HG03280 (cell line): ENCODE measurements around the gene RALBP1.
A peak's percentile ranks its signal among the peaks of the same experiment; 100 is the strongest.
"Not testable (repeated sequence)": the region's sequence is repeated elsewhere in the genome, so short reads cannot be mapped to it uniquely, and the experiment has no call there.

Experiments used
- ATAC-seq: cut with Tn5 transposase; IDR thresholded peaks from one replicate; pipeline ENCODE4 v1.9.1; 2021; ENCODE audit warnings: mild to moderate bottlenecking, moderate library complexity; ENCODE audit not compliant: unreplicated experiment

RALBP1 gene

DNA sequence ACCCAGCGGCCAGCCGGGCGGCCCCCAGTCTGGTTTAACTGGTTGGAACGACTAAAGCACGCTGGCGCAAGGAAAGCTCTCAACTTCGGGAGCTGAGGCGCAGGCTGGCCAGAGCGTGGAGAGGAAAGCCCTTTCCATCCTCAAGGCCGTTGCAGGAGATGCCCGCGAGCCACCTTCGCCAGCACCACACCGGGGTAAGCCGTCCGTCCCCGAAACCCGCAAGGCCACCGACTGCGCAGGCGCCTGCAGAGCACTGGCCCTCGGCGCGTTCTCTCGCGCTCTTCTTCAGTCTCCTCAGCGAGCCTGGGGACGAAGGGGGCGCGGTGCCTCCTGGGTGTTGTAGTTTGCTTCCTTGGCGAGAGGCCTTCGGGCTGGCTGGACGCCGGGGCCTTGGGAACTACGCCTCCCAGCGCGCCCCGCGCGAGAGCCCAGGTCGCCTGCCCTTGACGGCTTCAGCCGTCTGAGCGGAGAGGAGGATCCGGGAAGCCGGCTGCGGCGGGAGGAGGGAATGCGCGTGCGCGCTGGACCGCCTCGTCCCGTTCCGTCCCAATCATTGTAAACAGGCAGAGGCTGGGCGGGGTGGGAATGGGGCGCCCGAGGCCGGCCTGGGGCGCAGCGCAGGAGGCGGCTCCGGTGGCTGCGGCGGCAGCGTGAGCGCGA lies at the start of gene RALBP1:
TSS of gene RALBP1 (plus strand) at position 531 of the 660 bp plus-strand sequence. CDS start 37,533 bp downstream, outside the sequence.
- ATAC-seq: peak; percentile 94

- ATAC-seq: no peak
These were observed 48.6 kb upstream of the RALBP1 start for GRCh38 chr18:9426753-9427152.

- ATAC-seq: no peak
These were observed 47.0 kb upstream of the RALBP1 start for GRCh38 chr18:9428301-9428706.

DNA sequence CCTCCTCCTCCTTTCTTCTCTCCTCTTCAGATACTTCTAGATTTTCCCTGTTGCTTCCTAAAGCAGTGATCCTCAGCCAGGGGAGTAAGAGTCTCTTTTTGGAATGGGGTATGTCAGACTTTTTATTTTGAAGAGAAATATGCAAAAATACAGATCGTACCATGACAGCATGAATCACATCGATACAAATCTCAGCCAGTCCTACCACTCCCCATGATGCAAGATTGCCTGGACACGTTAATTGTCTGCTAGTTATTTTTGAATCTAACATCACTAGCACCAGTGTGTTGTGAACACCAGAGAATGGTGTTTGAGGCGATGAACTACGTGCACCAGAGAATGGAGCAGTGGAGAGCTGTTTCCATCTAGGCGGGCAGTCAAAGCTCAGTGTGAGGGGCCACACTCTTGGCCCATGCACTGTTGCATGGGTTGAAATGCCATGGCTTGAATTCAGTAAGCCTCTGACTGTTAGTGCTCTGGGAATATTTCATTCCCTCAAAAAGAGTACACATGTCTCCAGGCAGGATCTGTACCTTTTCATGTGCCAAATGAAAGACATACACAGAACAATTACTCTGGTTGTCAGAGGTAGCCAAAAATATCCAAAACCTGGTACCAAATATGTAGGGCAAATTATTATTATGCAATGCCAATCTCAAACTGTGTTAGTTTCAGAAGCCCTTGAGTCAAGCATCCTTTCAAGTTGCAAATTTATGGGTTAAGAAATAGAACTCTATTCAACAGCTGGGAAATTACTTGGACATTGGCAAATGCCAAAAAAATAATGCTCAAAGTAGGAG lies 46.3 kb upstream of the RALBP1 start:
- ATAC-seq: no peak

DNA sequence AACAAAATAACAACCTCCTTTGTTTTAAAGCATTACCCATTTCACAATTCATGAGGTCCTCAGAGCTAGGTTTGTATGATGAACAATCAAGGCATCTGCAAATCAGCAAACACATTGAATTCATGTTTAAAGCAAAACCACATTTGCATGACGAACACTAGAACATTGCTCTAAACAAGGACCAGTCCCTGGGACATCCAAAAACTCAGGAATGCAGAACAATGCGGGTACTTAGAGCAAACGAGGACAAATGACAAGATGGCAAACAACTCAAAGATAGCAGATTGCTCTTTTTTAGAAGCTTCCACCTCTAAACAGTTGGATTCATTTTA lies 45.7 kb upstream of the RALBP1 start:
- ATAC-seq: no peak

DNA sequence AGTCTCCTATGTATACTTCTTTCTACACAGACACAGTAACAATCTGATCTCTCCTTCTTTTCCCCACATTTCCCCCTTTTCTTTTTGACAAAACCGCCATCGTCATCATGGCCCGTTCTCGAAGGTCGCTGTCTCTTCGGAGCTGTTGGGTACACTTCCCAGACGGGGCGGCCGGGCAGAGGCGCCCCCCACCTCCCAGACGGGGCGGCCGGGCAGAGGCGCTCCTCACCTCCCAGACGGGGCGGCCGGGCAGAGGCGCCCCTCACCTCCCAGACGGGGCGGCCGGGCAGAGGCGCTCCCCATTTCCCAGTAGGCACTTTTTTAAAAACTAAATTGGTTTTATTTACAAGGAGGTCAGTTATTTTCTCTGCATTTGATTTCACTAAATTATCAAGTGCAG lies 45.0 kb upstream of the RALBP1 start:
- ATAC-seq: not testable (repeated sequence)

DNA sequence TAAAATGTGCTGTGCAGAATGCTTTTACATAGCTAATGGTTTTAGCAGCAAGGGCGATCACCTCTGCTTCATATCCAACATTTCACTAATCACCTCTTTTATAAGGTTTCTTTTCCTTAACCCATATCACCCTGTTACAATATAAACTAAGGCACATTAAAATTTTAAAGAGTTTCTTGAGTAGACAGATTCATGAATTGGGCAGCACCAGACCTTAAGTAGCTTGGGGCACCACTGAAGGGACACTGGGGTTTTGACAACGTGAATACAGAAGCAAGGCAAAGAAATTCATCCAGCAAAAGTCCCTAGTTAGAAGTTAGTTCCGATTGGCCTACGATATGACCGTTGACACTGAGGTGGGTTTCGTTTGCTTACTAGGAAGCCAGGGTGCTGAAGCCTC lies 44.0 kb upstream of the RALBP1 start:
- ATAC-seq: no peak

DNA sequence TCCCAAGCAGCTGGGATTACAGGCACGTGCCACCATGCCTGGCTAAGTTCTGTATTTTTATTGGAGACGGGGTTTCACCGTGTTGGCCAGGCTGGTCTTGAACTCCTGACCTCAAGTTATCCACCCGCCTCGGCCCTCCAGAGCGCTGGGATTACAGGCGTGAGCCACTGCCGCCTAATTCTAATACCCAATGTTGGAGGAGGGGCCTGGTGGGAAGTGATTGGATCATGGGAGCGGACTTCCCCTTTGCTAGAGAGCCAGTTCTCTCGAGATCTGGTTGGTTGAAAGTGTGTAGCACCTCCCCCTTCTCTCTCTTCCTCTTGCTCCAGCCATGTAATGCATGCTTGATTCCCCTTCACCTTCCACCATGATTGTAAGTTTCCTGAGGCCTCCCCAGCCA lies 42.2 kb upstream of the RALBP1 start:
- ATAC-seq: not testable (repeated sequence)

DNA sequence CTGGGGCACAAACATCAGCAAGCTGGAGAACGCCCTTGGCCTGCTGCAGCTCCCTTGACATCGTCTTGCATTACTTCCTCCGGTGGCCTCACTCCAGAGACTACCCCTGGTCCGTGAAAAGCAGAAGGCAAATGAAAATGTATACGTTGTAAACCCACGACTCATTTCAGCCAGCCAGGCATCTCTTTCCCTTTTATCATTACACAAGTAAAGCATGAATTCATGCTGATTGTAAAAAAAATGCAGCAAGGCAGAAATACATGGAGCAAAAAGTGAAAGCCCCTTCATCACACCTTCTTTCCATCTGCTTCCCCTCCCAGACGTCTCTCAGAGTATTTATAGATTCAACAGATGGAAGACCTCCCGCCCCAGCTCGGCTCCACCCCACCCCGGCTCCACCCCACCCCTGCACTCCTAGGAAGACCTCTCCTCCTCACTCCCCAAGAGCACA lies 41.6 kb upstream of the RALBP1 start:
- no peak for ATAC-seq

- ATAC-seq: no peak
These were observed 41.1 kb upstream of the RALBP1 start for GRCh38 chr18:9434122-9434701.

DNA sequence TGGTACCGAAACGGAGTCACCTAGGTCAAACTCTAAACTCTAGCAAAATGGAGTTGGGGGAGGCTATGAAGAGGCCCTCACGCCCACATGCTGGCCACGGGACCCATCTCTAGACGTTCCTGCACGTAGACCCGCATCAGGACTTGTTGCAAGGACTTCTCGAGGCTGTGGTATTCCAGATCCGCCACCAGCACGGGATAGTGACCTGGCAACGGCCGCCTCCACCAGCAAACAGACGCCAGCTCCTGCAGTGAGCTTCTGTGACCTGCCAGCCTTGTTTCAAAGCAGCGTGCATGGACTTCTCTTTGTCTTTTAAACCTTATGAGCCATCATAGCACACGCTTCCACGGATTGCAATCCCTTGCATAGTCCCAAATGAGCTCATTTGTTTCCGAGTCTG lies 40.3 kb upstream of the RALBP1 start:
- no peak for ATAC-seq

GRCh38 chr18:9436206-9436929 lies 38.9 kb upstream of the RALBP1 start:
- ATAC-seq: no peak

DNA sequence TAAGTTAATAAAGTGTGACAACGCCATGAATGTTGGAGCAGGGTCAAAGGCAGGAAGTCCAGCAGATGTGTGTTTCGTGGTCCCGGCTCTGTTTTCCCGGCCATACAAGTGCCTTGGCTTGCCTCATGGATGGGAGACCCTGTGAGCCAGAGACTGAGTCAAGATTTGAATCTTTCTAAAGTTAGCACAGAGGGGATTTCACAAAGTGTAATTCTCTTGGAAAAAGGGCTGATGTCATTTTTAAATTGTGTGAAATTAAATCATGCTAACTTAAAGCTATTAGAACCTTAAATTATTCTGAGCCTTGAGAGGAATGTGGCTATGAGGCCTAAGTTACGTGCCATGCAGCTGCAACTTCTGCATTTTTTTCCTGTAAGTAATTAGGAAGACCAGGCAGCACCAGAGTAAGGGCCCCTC lies 38.3 kb upstream of the RALBP1 start:
- ATAC-seq: no peak

- ATAC-seq: no peak
These were observed 37.6 kb upstream of the RALBP1 start for GRCh38 chr18:9437672-9438071.

DNA sequence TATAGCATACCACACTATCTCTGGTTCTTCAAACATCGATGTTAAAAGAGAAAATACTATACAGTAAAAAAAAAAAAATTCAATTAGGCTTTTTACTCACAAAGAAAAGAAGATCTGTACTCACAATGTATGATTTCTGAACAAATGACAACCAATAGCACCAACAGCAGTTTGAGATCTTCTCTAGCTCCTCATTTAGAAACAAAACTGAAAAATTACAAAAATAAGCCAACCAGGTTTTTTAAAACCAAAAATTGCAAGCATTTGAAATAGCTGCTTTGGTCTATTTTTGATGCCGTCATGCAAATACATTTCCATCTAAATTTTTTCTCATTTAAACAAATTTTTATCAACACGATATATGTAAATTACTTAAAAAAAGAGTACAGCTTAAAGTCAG lies 34.3 kb upstream of the RALBP1 start:
- ATAC-seq: no peak

DNA sequence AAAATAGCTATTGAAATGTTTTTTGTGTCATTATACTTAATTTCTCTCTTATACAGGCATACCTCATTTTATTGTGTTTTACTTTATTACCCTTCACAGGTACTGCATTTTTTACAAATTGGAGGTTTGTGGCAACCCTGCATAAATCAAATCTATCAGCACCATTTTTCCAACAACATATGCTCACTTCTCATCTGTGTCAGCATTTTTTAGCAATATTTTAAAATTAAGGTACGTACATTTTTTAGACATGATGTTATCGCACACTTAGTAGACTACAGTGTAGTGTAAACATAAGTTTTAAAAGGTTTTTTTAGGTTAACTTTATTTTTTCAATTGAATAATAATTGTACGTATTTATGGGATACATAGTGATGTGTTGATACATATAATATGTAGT lies 30.8 kb upstream of the RALBP1 start:
- no peak for ATAC-seq

DNA sequence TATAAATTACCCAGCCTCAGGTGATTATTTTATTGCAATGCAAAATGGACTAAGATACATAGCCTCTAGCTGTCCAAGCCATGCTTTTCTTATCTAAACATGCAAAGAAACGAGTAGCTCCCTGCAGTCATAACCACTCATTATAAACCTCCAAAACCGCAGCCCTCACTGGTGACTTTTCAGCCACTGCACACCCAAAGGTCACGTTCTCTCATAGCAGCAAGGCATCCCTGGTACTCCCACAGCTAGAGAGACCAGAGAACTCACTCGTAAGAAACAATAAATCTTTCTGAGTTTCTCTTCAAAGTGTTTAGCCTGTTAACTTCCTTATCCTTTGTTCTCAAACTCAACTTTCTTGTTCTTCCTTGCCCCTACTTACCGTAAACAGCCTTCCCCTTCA lies 28.5 kb upstream of the RALBP1 start:
- no peak for ATAC-seq

- no peak for ATAC-seq
These were observed 28.0 kb upstream of the RALBP1 start for GRCh38 chr18:9447334-9447733.

DNA sequence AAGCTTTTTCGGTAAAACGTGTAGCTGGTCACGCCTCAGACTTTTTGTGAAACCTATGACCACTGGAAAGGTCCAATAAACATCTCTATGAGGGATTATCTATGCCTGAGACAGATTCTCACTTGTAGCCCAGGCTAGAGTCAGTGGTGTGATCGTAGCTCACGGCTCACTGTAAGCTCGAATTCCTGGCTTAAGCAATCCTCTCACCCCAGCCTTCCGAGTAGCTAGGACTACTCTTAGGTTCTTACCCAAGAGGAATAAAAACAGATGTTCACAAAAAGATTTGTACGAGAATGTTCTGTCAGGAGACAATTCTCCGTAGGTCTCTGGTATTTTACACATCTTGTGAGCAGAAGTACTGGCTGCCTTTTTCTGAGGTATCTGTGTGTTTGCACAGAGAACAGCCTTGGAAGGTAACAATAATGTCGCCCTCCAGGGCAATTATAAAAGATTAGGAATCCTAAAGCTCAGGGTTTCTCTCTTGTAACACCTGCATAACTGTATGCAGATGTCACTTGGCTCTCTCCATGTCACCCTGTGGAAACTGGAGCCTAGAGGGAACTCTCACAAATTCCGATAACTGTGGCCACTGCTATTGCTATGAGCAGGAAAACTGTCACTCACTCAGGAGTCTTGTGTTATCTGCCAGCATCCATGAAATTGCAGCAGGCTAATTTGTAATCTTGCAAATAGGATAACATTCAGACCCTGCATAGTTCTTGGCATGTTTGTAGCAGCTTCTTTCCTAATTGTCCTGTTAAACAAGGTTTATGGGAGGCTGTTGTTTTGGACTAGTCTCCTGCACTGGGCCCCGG lies 25.5 kb upstream of the RALBP1 start:
- no peak for ATAC-seq

- not testable (repeated sequence) for ATAC-seq
These were observed 24.4 kb upstream of the RALBP1 start for GRCh38 chr18:9450920-9451319.

- no peak for ATAC-seq
These were observed 22.0 kb upstream of the RALBP1 start for GRCh38 chr18:9453283-9453682.
